NT2/D1 (cell line): ENCODE data around the gene SH3RF1.
"Not testable (repeated sequence)": the region's sequence is repeated elsewhere in the genome, so short reads cannot be mapped to it uniquely, and the experiment has no call there.

Source experiments
- DNase-seq: peaks from one replicate; pipeline ENCODE4 v3.0.0-alpha.2; 2011; ENCODE audit warnings: low read depth, low spot score
- H3K27me3 ChIP-seq: 2 replicates; pipeline ENCODE4 v1.6.0; 2011; ENCODE audit warnings: mild to moderate bottlenecking; ENCODE audit not compliant: insufficient read length, insufficient read depth
- H3K36me3 ChIP-seq: 2 replicates; pipeline ENCODE4 v1.6.1; 2011; ENCODE audit warnings: mild to moderate bottlenecking, low read length, mixed read lengths; ENCODE audit not compliant: insufficient read depth, insufficient read length
- H3K4me1 ChIP-seq: 2 replicates; pipeline ENCODE4 v1.5.1; 2011; ENCODE audit not compliant: insufficient read depth, insufficient read length
- H3K4me3 ChIP-seq: 2 replicates; pipeline ENCODE4 v1.5.1; 2011; ENCODE audit warnings: low read depth; ENCODE audit not compliant: insufficient read length
- H3K9ac ChIP-seq: 2 replicates; pipeline ENCODE4 v1.6.0; 2011; ENCODE audit warnings: low read depth; ENCODE audit not compliant: insufficient read length
- H3K9me3 ChIP-seq: 2 replicates; pipeline ENCODE4 v1.5.1; 2011; ENCODE audit warnings: mild to moderate bottlenecking, low read length; ENCODE audit not compliant: insufficient read depth
- SUZ12 ChIP-seq: IDR thresholded peaks from 2 replicates; pipeline ENCODE4 v1.6.1; 2011; ENCODE audit not compliant: insufficient read length, insufficient read depth; ENCODE audit errors: extremely low read depth
- YY1 ChIP-seq: IDR thresholded peaks from 2 replicates; pipeline ENCODE4 v1.6.1; 2011; ENCODE audit not compliant: insufficient read length, insufficient read depth
- ZNF274 ChIP-seq: IDR thresholded peaks from 2 replicates; pipeline ENCODE4 v1.6.1; 2011; ENCODE audit warnings: mild to moderate bottlenecking, low read depth, low read length

SH3RF1 gene

DNA sequence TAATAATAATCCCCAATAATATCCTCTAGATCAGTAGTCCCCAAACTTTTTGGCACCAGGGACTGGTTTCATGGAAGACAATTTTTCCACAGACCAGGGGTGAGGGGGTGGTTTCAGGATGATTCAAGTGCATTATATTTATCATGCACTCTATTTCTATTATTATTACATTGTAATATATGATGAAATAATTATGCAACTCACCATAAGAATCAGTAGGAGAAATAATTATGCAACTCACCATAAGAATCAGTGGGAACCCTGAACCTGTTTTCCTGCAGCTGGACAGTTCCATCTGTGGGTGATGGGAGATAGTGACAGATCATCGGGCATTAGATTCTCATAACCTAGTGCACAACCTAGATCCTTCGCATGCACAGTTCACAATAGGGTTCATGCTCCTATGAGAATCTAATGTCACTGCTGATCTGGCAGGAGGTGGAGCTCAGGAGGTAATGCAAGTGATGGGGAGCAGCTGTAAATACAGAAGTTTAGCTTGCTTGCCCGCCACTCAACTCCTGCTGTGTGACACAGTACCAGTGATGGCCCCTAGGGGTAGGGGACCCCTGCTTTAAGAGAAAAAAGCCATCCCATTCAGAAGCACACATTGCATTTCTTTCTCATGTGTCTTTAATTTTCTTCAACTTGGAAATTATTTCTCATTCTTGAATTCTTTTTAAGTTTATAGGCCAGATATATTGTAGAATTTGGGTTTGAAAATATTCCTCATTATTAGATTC lies 16.0 kb upstream of the SH3RF1 start:
- H3K9ac ChIP-seq, result no peak overlapping the region
- no peaks in the 10 kb centered on the region for H3K9me3 ChIP-seq
- H3K4me3 ChIP-seq, result no peak overlapping the region
- no peaks in the 10 kb centered on the region for H3K27me3 ChIP-seq
- no peaks in the 10 kb centered on the region for H3K4me1 ChIP-seq
- no peaks in the 10 kb centered on the region for H3K36me3 ChIP-seq
- TF ChIP-seq YY1 (no peak), ZNF274 (no peak), SUZ12 (no peak)
- DNase-seq, result no peak

DNA sequence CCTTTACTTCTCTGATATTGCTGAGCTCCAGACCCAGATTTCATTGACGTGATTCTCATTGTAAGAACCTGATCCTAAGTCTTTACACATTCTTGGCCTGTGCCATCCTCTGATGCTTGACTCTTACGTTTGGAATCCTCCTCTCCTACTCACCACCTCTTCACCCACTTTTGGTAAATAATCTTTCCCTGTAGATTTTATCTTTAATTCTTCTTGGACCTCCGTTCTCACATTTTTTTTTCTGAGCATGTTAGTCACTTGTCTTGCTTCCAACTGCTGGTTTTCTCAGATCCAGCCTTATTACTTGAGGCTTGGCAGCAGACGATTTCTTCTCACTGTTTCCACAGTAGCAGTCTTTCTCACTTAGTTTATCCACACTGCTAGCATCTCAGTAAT lies 12.4 kb upstream of the SH3RF1 start:
- DNase-seq, result no peak
- H3K9me3 ChIP-seq, result no peaks in the 10 kb centered on the region
- no peak overlapping the region for H3K4me3 ChIP-seq
- H3K27me3 ChIP-seq, result no peaks in the 10 kb centered on the region
- no peaks in the 10 kb centered on the region for H3K36me3 ChIP-seq
- no peak overlapping the region for H3K9ac ChIP-seq
- TF ChIP-seq ZNF274 (no peak), SUZ12 (no peak), YY1 (no peak)
- H3K4me1 ChIP-seq, result no peaks in the 10 kb centered on the region

DNA sequence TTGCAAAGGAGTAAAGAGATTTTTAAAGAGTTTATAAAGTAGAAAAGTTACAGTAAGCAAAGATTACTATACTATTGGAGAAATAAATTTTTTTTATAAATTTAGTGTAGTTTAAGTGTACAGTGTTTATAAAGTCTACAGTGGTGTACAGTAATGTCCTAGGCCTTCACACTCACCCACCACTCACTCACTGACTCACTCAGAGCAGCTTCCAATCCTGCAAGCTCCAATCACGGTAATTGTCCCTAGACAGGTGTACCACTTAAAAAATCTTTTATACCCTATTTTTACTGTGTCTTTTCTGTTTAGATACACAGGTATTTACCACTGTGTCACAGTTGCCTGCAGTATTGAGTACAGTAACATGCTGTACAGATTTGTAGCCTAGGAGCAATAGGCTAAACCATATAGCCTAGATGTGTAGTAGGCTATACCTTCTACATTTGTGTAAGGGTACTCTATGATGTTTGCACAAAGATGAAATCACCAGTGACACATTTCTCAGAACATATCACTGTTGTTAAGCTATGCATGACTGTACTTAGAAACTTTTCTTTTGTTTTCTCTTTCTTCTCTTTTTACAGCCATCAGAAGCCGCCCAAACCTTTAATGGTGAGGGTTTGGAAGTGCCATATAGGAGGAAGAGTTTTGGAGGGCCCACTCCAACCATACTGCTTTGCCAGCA lies 11.8 kb upstream of the SH3RF1 start:
- DNase-seq, result no peak
- H3K27me3 ChIP-seq, result no peaks in the 10 kb centered on the region
- H3K9me3 ChIP-seq, result no peaks in the 10 kb centered on the region
- no peaks in the 10 kb centered on the region for H3K36me3 ChIP-seq
- TF ChIP-seq YY1 (no peak), ZNF274 (no peak), SUZ12 (no peak)
- no peak overlapping the region for H3K4me3 ChIP-seq
- H3K4me1 ChIP-seq, result no peaks in the 10 kb centered on the region
- no peak overlapping the region for H3K9ac ChIP-seq

DNA sequence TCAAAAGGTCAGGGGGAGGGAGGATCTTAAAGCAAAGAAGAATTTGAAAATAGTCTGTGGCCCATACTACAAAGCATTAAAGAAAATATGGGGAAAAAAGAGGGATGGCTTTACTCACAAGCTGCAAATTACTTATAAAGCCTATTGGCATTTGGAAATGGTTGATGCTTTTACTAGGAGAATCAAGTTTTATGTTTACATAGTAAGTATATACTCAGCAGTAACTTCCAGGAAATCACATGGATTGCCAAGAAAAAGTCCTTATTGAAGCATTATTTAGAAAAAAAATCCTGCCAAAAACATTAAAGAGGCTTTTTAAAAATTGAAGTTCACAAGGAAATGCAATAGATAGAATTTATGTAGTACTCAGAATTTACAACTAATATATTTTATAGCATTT lies 8.4 kb upstream of the SH3RF1 start:
- H3K4me3 ChIP-seq, result no peak overlapping the region
- no peak overlapping the region for H3K9ac ChIP-seq
- no peaks in the 10 kb centered on the region for H3K36me3 ChIP-seq
- no peaks in the 10 kb centered on the region for H3K27me3 ChIP-seq
- no peaks in the 10 kb centered on the region for H3K9me3 ChIP-seq
- H3K4me1 ChIP-seq, result no peaks in the 10 kb centered on the region
- TF ChIP-seq ZNF274 (no peak), YY1 (no peak), SUZ12 (no peak)
- DNase-seq, result no peak

DNA sequence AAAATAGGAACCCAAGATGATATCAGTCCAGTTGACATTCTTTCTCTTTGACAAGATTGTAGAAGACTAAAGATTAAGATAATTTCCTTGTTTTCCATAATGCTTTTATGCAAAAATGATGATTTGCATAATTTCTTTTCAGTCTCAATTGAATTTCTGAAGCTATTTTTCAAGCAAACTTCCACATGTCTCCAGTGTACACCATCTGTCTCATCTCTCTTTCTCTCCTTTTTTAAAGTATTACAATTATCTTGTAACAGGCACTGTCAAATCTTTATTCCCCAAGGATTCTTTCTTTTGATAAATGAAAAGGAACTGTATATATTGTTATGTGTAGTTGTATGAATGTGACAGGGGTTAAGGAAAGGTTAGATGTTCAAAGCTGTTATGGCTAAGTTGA lies 7.9 kb upstream of the SH3RF1 start:
- no peak overlapping the region for H3K9ac ChIP-seq
- DNase-seq, result no peak
- no peak overlapping the region for H3K4me3 ChIP-seq
- TF ChIP-seq YY1, result no peak
- TF ChIP-seq ZNF274, result no peak
- no peak for TF ChIP-seq SUZ12
- H3K4me1 ChIP-seq, result no peaks in the 10 kb centered on the region
- no peaks in the 10 kb centered on the region for H3K9me3 ChIP-seq
- no peaks in the 10 kb centered on the region for H3K36me3 ChIP-seq
- no peaks in the 10 kb centered on the region for H3K27me3 ChIP-seq

DNA sequence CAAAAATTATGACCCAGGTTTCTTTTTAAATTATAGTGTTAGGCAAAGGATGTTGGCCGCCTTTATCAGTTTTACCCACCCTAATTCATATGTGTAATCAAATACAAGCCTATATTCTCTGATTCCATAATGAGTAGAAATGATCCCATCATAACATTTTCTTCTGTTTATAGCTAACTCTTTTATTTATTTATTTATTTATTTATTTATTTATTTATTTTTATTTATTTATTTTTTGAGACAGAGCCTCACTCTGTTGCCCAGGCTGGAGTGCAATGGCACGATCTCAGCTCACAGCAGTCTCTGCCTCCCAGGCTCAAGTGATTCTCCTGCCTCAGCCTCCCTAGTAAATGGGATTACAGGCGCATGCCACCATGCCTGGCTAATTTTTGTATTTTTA lies 7.1 kb upstream of the SH3RF1 start:
- H3K4me3 ChIP-seq, H3K9ac ChIP-seq, H3K36me3 ChIP-seq, H3K9me3 ChIP-seq, DNase-seq, H3K4me1 ChIP-seq, H3K27me3 ChIP-seq: not testable (repeated sequence)

DNA sequence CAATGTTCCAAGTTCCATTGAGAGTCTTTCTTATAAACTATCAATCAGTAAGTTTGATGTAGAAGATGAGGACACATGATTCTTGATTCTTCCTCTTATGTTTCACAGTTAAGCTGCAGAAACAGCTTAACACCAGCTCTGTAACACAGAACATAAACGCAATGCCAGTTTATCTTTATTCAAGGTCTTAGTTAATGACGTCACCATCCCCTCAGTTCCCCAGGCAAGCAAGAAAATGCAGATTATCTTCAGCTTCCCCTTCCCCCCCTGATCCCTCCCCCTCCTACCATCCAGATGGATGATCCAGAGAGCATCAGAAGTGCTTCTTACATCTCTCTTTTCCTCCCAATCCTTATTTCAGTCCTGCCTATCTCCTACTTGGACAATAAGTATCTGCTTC lies 4.4 kb upstream of the SH3RF1 start:
- Histone ChIP-seq H3K9me3 (no peaks in the 10 kb centered on the region), H3K4me3 (no peak overlapping the region), H3K36me3 (no peaks in the 10 kb centered on the region), H3K27me3 (peaks cover 17% of the 10 kb centered on the region), H3K4me1 (no peaks in the 10 kb centered on the region), H3K9ac (no peak overlapping the region)
- no peak for DNase-seq
- TF ChIP-seq ZNF274, result no peak
- TF ChIP-seq YY1, result no peak
- no peak for TF ChIP-seq SUZ12
